NB4 (cell line): ENCODE data around the gene FNIP1.

Experiments
- DNase-seq: peaks from one replicate; pipeline ENCODE4 v3.0.0; 2010; ENCODE audit warnings: low read depth
- H3K4me3 ChIP-seq: one replicate; pipeline ENCODE4 v1.5.1; 2011; ENCODE audit warnings: mild to moderate bottlenecking, low read depth, low read length, moderate library complexity
- MYC ChIP-seq: IDR thresholded peaks from 2 replicates; pipeline ENCODE4 v1.6.1; 2011; ENCODE audit warnings: low read depth, low read length
- POLR2A ChIP-seq: IDR thresholded peaks from 2 replicates; pipeline ENCODE4 v1.6.1; 2011; ENCODE audit warnings: mild to moderate bottlenecking; ENCODE audit not compliant: insufficient read length; ENCODE audit errors: extremely low read depth
- TF ChIP-seq, protein P1 (sequence below): IDR thresholded peaks from 2 replicates; pipeline ENCODE4 v1.6.1; 2011; ENCODE audit warnings: low read depth, low read length
- TF ChIP-seq, protein P2 (sequence below): IDR thresholded peaks from one replicate; pipeline ENCODE4 v1.5.1; 2012; ENCODE audit warnings: low read depth, low read length

FNIP1 gene

DNA sequence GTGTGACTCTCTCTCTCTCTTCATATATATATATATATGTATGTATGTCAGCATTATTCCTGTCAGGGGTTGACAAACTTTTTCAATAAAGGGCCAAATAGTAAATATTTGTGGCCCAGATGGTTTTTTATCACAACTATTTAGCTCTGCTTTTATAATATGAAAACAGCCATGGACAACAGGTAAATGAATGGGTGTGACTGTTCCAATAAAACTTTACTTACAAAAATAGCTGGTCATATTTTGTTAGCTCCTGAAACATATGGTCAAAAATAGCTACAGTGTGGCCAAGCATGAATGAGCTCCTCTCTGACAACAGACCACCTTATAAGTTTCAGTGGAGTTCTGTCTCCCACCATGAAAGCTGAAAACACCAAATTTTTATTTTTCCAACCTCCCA, 183.4 kb downstream of the FNIP1 start:
- TF ChIP-seq, protein P1, sequence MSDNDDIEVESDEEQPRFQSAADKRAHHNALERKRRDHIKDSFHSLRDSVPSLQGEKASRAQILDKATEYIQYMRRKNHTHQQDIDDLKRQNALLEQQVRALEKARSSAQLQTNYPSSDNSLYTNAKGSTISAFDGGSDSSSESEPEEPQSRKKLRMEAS = no peak
- no peak for TF ChIP-seq POLR2A
- TF ChIP-seq, protein P2, sequence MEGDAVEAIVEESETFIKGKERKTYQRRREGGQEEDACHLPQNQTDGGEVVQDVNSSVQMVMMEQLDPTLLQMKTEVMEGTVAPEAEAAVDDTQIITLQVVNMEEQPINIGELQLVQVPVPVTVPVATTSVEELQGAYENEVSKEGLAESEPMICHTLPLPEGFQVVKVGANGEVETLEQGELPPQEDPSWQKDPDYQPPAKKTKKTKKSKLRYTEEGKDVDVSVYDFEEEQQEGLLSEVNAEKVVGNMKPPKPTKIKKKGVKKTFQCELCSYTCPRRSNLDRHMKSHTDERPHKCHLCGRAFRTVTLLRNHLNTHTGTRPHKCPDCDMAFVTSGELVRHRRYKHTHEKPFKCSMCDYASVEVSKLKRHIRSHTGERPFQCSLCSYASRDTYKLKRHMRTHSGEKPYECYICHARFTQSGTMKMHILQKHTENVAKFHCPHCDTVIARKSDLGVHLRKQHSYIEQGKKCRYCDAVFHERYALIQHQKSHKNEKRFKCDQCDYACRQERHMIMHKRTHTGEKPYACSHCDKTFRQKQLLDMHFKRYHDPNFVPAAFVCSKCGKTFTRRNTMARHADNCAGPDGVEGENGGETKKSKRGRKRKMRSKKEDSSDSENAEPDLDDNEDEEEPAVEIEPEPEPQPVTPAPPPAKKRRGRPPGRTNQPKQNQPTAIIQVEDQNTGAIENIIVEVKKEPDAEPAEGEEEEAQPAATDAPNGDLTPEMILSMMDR = no peak
- no peak for TF ChIP-seq MYC

DNA sequence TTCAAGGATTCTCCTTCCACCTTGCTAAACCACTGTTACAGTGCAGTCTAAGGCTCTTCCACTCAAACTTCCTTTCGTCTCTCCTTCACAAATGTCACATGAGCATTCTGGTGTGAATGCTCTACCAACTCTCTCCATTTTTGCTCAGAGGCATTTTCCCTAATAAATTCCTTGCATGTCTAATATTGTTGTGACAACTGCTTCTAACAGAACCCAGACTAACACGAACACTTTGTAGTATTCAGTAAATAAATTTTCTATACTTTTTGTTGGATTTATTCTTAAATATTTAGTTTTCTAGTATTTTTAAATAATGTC, 185.8 kb downstream of the FNIP1 start:
- H3K4me3 ChIP-seq = no peak overlapping the region
- TF ChIP-seq, protein P2 = no peak
- TF ChIP-seq POLR2A (no peak), MYC (no peak)
- TF ChIP-seq, protein P1 = no peak
- no peak for DNase-seq

More for the DNA sequence above, 183.4 kb downstream of the FNIP1 start:
- H3K4me3 ChIP-seq = no peak overlapping the region
- DNase-seq = no peak

DNA sequence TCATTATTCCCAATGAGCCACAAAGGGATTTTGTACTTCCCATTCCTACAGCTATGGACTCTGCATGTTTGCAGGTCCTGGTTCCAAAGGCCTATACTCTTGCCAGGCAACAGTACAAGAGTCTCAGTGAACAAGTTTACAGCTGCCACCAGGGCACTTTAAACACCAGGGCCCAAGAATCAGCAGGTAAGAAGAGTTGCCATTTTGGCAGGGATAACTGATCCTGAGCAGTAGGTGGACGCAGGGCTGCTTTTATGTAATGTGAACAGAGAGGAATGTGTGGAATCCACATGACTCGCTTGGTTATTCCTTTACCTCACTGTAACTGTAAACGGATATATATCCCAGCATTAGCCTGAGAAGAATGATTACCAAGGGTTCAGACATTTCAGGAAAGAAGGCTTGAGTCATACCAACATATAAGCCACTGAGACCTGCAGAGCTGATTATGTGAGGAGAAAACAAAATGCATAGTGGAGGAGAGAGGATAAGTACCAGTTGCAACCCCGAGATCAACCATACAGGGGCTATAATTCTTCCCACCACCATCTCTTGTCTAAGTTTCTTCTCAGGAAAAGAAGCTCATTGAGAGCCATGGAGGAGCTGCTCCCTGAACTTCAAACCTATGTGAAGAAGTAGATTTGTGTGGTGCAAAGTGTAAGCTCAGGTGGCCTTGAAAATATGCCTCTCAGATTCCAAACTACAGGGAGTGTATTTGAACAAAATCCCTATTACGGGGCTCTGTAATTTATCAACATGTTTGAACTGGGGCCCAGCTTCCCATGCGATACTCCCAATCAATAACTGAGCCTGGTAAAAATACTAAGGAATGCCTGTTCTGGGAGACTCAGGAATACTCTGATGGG, 186.4 kb downstream of the FNIP1 start:
- no peak for DNase-seq
- TF ChIP-seq MYC (no peak), POLR2A (no peak)
- TF ChIP-seq, protein P1 = no peak
- TF ChIP-seq, protein P2 = no peak
- no peak overlapping the region for H3K4me3 ChIP-seq

DNA sequence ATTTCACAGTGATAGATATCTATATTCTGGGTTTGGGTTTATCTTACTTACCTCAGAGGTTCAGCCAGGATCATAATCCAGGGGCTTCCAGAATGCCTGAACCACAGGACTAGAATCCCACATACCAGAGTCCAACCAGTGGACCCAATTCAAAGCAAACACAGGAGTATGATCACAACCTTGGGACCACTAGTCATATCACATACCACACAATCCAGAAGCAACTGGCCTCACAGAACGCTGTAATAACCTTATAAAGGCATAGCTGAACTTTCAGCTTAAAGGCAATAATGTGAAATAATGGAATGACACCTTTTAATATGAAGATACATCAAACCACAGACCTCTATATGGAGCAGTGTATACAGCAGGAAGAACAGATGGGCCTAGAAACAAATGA, 187.0 kb downstream of the FNIP1 start:
- H3K4me3 ChIP-seq = no peak overlapping the region
- no peak for DNase-seq

DNA sequence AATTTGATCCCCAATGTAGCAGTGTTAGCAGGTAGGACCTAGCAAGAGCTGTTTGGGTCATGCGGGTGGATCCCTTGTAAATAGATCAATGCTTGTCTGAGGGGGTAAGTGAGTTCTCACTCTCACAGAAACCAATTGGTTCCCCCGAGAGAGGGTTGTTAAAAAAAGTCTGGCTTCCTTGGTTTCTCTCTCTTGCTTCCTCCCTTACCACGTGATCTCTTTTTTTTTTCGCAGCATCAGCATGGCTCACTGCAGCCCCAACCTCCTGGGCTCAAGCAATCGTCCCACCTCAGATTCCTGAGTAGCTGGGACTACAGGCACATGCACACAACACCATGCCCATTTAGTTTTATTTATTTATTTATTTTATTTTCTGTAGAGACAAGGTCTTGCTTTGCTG, 188.2 kb downstream of the FNIP1 start:
- no peak for DNase-seq
- no peak overlapping the region for H3K4me3 ChIP-seq
- TF ChIP-seq, protein P1 = no peak
- TF ChIP-seq MYC = no peak
- TF ChIP-seq, protein P2 = no peak

More for the DNA sequence above, 187.0 kb downstream of the FNIP1 start:
- no peak for TF ChIP-seq POLR2A
- TF ChIP-seq, protein P2 = no peak
- TF ChIP-seq, protein P1 = no peak
- no peak for TF ChIP-seq MYC
